ENCODE results near the gene NCAPG2.

NCAPG2 gene

GRCh38 chr7:158658475-158658874 lies 46.1 kb downstream of the NCAPG2 start:
- H3K36me3 ChIP-seq (ENCODE audit: insufficient read depth, low read length), result peaks cover 73% of the 10 kb centered on the region; the same call in 1 of the 2 replicates
- no peaks in the 10 kb centered on the region for H4K20me1 ChIP-seq (ENCODE audit: insufficient read depth, low read length, poor library complexity, severe bottlenecking)
- no peak overlapping the region for H3K4me3 ChIP-seq (ENCODE audit: low read length, poor library complexity, severe bottlenecking)
- H3K4me2 ChIP-seq (ENCODE audit: low read depth, low read length, poor library complexity, severe bottlenecking), result no peak overlapping the region
- H3K9ac ChIP-seq (ENCODE audit: low read depth, low read length, poor library complexity, severe bottlenecking), result no peak overlapping the region
- no peaks in the 10 kb centered on the region for H3F3A ChIP-seq (ENCODE audit: low read depth)
- H3K4me1 ChIP-seq (ENCODE audit: insufficient read depth, low read length, poor library complexity, severe bottlenecking), result no peaks in the 10 kb centered on the region
- H2AFZ ChIP-seq (ENCODE audit: low read length), result no peak overlapping the region
- H3K9me3 ChIP-seq (ENCODE audit: insufficient read depth, low read depth, low read length), result no peaks in the 10 kb centered on the region
- no peaks in the 10 kb centered on the region for H3K79me2 ChIP-seq (ENCODE audit: insufficient read depth, low read length)
- no peaks in the 10 kb centered on the region for H3K9me2 ChIP-seq (replicated peaks; ENCODE audit: low read depth, low read length)
- TF ChIP-seq CTCF (conservative IDR thresholded peaks at IDR 0.05; ENCODE audit: low read length), result no peak
- TF ChIP-seq EZH2phosphoT487 (IDR thresholded peaks at IDR 0.05; ENCODE audit: borderline replicate concordance), result no peak
- no peaks in the 10 kb centered on the region for H3K27me3 ChIP-seq (ENCODE audit: insufficient read depth, low read length, poor library complexity, severe bottlenecking)

- no peaks in the 10 kb centered on the region for H3K27me3 ChIP-seq (ENCODE audit: insufficient read depth, low read length, poor library complexity, severe bottlenecking)
- H3K9me2 ChIP-seq (replicated peaks; ENCODE audit: low read depth, low read length), result no peaks in the 10 kb centered on the region
- H3K4me3 ChIP-seq (ENCODE audit: low read length, poor library complexity, severe bottlenecking), result no peak overlapping the region
- H3K4me2 ChIP-seq (ENCODE audit: low read depth, low read length, poor library complexity, severe bottlenecking), result no peak overlapping the region
- TF ChIP-seq CTCF (conservative IDR thresholded peaks at IDR 0.05; ENCODE audit: low read length) (no peak), EZH2phosphoT487 (IDR thresholded peaks at IDR 0.05; ENCODE audit: borderline replicate concordance) (no peak)
- H4K20me1 ChIP-seq (ENCODE audit: insufficient read depth, low read length, poor library complexity, severe bottlenecking), result no peaks in the 10 kb centered on the region
- no peak overlapping the region for H3K9ac ChIP-seq (ENCODE audit: low read depth, low read length, poor library complexity, severe bottlenecking)
- H3K36me3 ChIP-seq (ENCODE audit: insufficient read depth, low read length), result peaks cover 63% of the 10 kb centered on the region; the same call in 1 of the 2 replicates
- H3F3A ChIP-seq (ENCODE audit: low read depth), result no peaks in the 10 kb centered on the region
- no peaks in the 10 kb centered on the region for H3K4me1 ChIP-seq (ENCODE audit: insufficient read depth, low read length, poor library complexity, severe bottlenecking)
- no peak overlapping the region for H2AFZ ChIP-seq (ENCODE audit: low read length)
- H3K9me3 ChIP-seq (ENCODE audit: insufficient read depth, low read depth, low read length), result no peaks in the 10 kb centered on the region
- no peaks in the 10 kb centered on the region for H3K79me2 ChIP-seq (ENCODE audit: insufficient read depth, low read length)
These were observed 47.3 kb downstream of the NCAPG2 start for GRCh38 chr7:158657189-158657746.

GRCh38 chr7:158655931-158656441 lies 48.6 kb downstream of the NCAPG2 start:
- Histone ChIP-seq H3F3A (ENCODE audit: low read depth) (no peaks in the 10 kb centered on the region), H3K27me3 (ENCODE audit: insufficient read depth, low read length, poor library complexity, severe bottlenecking) (no peaks in the 10 kb centered on the region), H3K9me3 (ENCODE audit: insufficient read depth, low read depth, low read length) (no peaks in the 10 kb centered on the region), H3K36me3 (ENCODE audit: insufficient read depth, low read length) (peaks cover 62% of the 10 kb centered on the region; the same call in 1 of the 2 replicates), H3K4me2 (ENCODE audit: low read depth, low read length, poor library complexity, severe bottlenecking) (no peak overlapping the region), H3K9me2 (replicated peaks; ENCODE audit: low read depth, low read length) (no peaks in the 10 kb centered on the region), H3K9ac (ENCODE audit: low read depth, low read length, poor library complexity, severe bottlenecking) (no peak overlapping the region), H3K4me3 (ENCODE audit: low read length, poor library complexity, severe bottlenecking) (no peak overlapping the region), H4K20me1 (ENCODE audit: insufficient read depth, low read length, poor library complexity, severe bottlenecking) (no peaks in the 10 kb centered on the region), H2AFZ (ENCODE audit: low read length) (no peak overlapping the region), H3K4me1 (ENCODE audit: insufficient read depth, low read length, poor library complexity, severe bottlenecking) (no peaks in the 10 kb centered on the region), H3K79me2 (ENCODE audit: insufficient read depth, low read length) (no peaks in the 10 kb centered on the region)
- TF ChIP-seq CTCF (conservative IDR thresholded peaks at IDR 0.05; ENCODE audit: low read length), result no peak
- no peak for TF ChIP-seq EZH2phosphoT487 (IDR thresholded peaks at IDR 0.05; ENCODE audit: borderline replicate concordance)

All from Loucy (cell line).